Neural cell (in vitro differentiated cells): Measurements from ENCODE around the gene FHIT. TPM values are rescaled to one million over a fixed set of nuclear protein-coding genes. Genes with fewer than 3 reads are reported as not detected.

Experiments
- H2AFZ ChIP-seq: fragments of 200-600, 300-800 bp; sonication (generic), shearing (Covaris generic); 2 replicates; pipeline ENCODE4 v1.6.0; 2014; ENCODE audit warnings: low read depth, mild to moderate bottlenecking, antibody characterized with exemption, low read length, moderate library complexity
- H3F3A ChIP-seq: fragments of 200-600 bp; shearing (Covaris generic); 2 replicates; pipeline ENCODE4 v1.6.1; 2016; ENCODE audit warnings: mild to moderate bottlenecking, moderate library complexity, mixed read lengths, antibody characterized with exemption, low read length; ENCODE audit not compliant: insufficient read depth, poor library complexity, severe bottlenecking
- H3K27ac ChIP-seq: fragments of 200-600, 300-800 bp; sonication (generic), shearing (Covaris generic); 2 replicates; pipeline ENCODE4 v1.5.1; 2014; ENCODE audit warnings: mild to moderate bottlenecking, low read length, moderate library complexity
- H3K27me3 ChIP-seq: fragments of 300-800, 200-600 bp; sonication (generic), shearing (Covaris generic); 2 replicates; pipeline ENCODE4 v1.6.0; 2014; ENCODE audit warnings: mild to moderate bottlenecking, low read depth, low read length, moderate library complexity; ENCODE audit not compliant: insufficient read depth
- H3K36me3 ChIP-seq: fragments of 300-800, 200-600 bp; sonication (generic), shearing (Covaris generic); 2 replicates; pipeline ENCODE4 v1.5.1; 2014; ENCODE audit warnings: mild to moderate bottlenecking, antibody characterized with exemption, low read length, moderate library complexity; ENCODE audit not compliant: insufficient read depth
- H3K4me2 ChIP-seq: fragments of 300-800, 200-600 bp; sonication (generic), shearing (Covaris generic); 2 replicates; pipeline ENCODE4 v1.6.0; 2014; ENCODE audit warnings: mild to moderate bottlenecking, low read length
- H3K4me3 ChIP-seq: fragments of 300-800, 200-600 bp; sonication (generic), shearing (Covaris generic); 2 replicates; pipeline ENCODE4 v1.5.1; 2014; ENCODE audit warnings: mild to moderate bottlenecking, low read length, moderate library complexity
- H3K79me2 ChIP-seq: fragments of 200-600 bp; shearing (Covaris generic); replicated peaks from 2 replicates; pipeline ENCODE4 v1.6.0; 2014; ENCODE audit warnings: mild to moderate bottlenecking, low read length, moderate library complexity; ENCODE audit not compliant: insufficient read depth
- H3K9ac ChIP-seq: fragments of 300-800, 200-600 bp; sonication (generic), shearing (Covaris generic); 2 replicates; pipeline ENCODE4 v1.6.1; 2016; ENCODE audit warnings: mild to moderate bottlenecking, low read length, mixed read lengths
- H3K9me2 ChIP-seq: fragments of 200-600 bp; shearing (Covaris generic); 2 replicates; pipeline ENCODE4 v1.6.1; 2016; ENCODE audit warnings: mild to moderate bottlenecking, low read length, mixed read lengths; ENCODE audit not compliant: insufficient read depth
- H3K9me3 ChIP-seq: fragments of 200-600, 300-800 bp; sonication (generic), shearing (Covaris generic); 2 replicates; pipeline ENCODE4 v1.6.1; 2016; ENCODE audit warnings: mild to moderate bottlenecking, mixed run types, low read length, moderate library complexity, mixed read lengths
- H4K20me1 ChIP-seq: fragments of 200-600 bp; shearing (Covaris generic); 2 replicates; pipeline ENCODE4 v1.6.1; 2016; ENCODE audit warnings: mild to moderate bottlenecking, mixed run types; ENCODE audit not compliant: insufficient read depth
- CTCF ChIP-seq: fragments of 450-650 bp; IDR thresholded peaks from 2 replicates; pipeline ENCODE4 v1.5.1; 2014; ENCODE audit warnings: antibody characterized with exemption, mild to moderate bottlenecking, moderate library complexity; ENCODE audit not compliant: poor library complexity, severe bottlenecking
- EP300 ChIP-seq: fragments of 450-650 bp; conservative IDR thresholded peaks from 2 replicates; pipeline ENCODE4 v1.6.1; 2014; ENCODE audit warnings: antibody characterized with exemption, mild to moderate bottlenecking, moderate library complexity; ENCODE audit not compliant: poor library complexity, severe bottlenecking
- EZH2 ChIP-seq: fragments of 200-600, 300-800 bp; shearing (Covaris generic), sonication (generic); IDR thresholded peaks from 2 replicates; pipeline ENCODE4 v1.6.1; 2014; ENCODE audit warnings: antibody characterized with exemption, low read length, borderline replicate concordance, mild to moderate bottlenecking; ENCODE audit not compliant: insufficient read depth, poor library complexity, severe bottlenecking
- MXI1 ChIP-seq: fragments of 450-650 bp; conservative IDR thresholded peaks from 2 replicates; pipeline ENCODE4 v1.6.1; 2014; ENCODE audit warnings: antibody characterized with exemption, mild to moderate bottlenecking; ENCODE audit not compliant: poor library complexity, severe bottlenecking
- POLR2AphosphoS5 ChIP-seq: IDR thresholded peaks from 2 replicates; pipeline ENCODE4 v1.6.1; 2012
- RAD21 ChIP-seq: fragments of 450-650 bp; conservative IDR thresholded peaks from 2 replicates; pipeline ENCODE4 v1.6.1; 2014; ENCODE audit warnings: antibody characterized with exemption, mild to moderate bottlenecking, moderate library complexity
- REST ChIP-seq: IDR thresholded peaks from 2 replicates; pipeline ENCODE4 v1.6.1; 2012; ENCODE audit warnings: borderline replicate concordance
- SMC3 ChIP-seq: fragments of 450-650 bp; conservative IDR thresholded peaks from 2 replicates; pipeline ENCODE4 v1.6.1; 2014; ENCODE audit warnings: antibody characterized with exemption, mild to moderate bottlenecking, moderate library complexity; ENCODE audit not compliant: poor library complexity
- TAF1 ChIP-seq: IDR thresholded peaks from 2 replicates; pipeline ENCODE4 v1.6.1; 2012; ENCODE audit warnings: low read depth
- polyA plus RNA-seq: library from polyadenylated mRNA; depleted of rRNA; stranded (reverse); fragments of >200 nt; gene quantifications from 2 replicates; pipeline ENCODE4 v1.2.3, GENCODE V29; 2014

Gene FHIT
- polyA plus RNA-seq, 1 donor from 2014 or later: not detected

GRCh38 chr3:59788801-59789200 is 1462.5 kb downstream of the FHIT start:
- Histone ChIP-seq H3K27ac (no peak overlapping the region), H3K27me3 (no peaks in the 10 kb centered on the region), H3K4me2 (no peak overlapping the region), H2AFZ (no peak overlapping the region), H3K9me3 (no peaks in the 10 kb centered on the region), H4K20me1 (no peaks in the 10 kb centered on the region), H3K9ac (no peak overlapping the region), H3K36me3 (no peaks in the 10 kb centered on the region), H3F3A (no peaks in the 10 kb centered on the region), H3K9me2 (no peaks in the 10 kb centered on the region), H3K79me2 (no peaks in the 10 kb centered on the region), H3K4me3 (no peak overlapping the region)
- TF ChIP-seq POLR2AphosphoS5: no peak
- no peak for TF ChIP-seq TAF1
- no peak for TF ChIP-seq EZH2
- no peak for TF ChIP-seq REST
- no peak for TF ChIP-seq RAD21
- no peak for TF ChIP-seq SMC3
- no peak for TF ChIP-seq CTCF

GRCh38 chr3:59788133-59788532 is 1463.1 kb downstream of the FHIT start:
- H3K4me2 ChIP-seq: no peak overlapping the region
- no peaks in the 10 kb centered on the region for H4K20me1 ChIP-seq
- H3F3A ChIP-seq: no peaks in the 10 kb centered on the region
- no peaks in the 10 kb centered on the region for H3K79me2 ChIP-seq
- H3K27me3 ChIP-seq: no peaks in the 10 kb centered on the region
- H3K9ac ChIP-seq: no peak overlapping the region
- no peak overlapping the region for H3K27ac ChIP-seq
- H3K9me2 ChIP-seq: no peaks in the 10 kb centered on the region
- no peaks in the 10 kb centered on the region for H3K9me3 ChIP-seq
- no peak overlapping the region for H2AFZ ChIP-seq
- H3K36me3 ChIP-seq: no peaks in the 10 kb centered on the region
- H3K4me3 ChIP-seq: no peak overlapping the region
- no peak for TF ChIP-seq REST
- TF ChIP-seq CTCF: no peak
- no peak for TF ChIP-seq MXI1
- no peak for TF ChIP-seq EP300
- no peak for TF ChIP-seq EZH2
- no peak for TF ChIP-seq RAD21
- no peak for TF ChIP-seq TAF1
- TF ChIP-seq SMC3: no peak
- no peak for TF ChIP-seq POLR2AphosphoS5
